HepG2 (cell line): ENCODE data around the gene ZNF625. TPM values are rescaled to one million over a fixed set of nuclear protein-coding genes. Genes with fewer than 3 reads are reported as not detected.

Source experiments
- ATAC-seq: fragments of 200-7000 bp; cut with Tn5 transposase; 3 replicates; pipeline ENCODE4 v1.9.1; 2020; ENCODE audit warnings: mild to moderate bottlenecking, moderate library complexity
- BruUV-seq: library from RNA; stranded (reverse); fragments of 400-500 nt; replicated peaks from 2 replicates; lab custom pipeline; 2021; lab: Mats Ljungman, UMichigan
- CTCF ChIA-PET: fragments of 300-600 bp; formaldehyde crosslinking; extraction: SDS; loops from one replicate; lab custom pipeline; 2021; ENCODE audit warnings: low total read pairs, inconsistent platforms, low intra/inter-chr PET ratio; lab: Yijun Ruan, JAX
- POLR2A ChIA-PET: fragments of 350-600 bp; sonication (Branson Sonifier 250); formaldehyde crosslinking; loops from one replicate; lab custom pipeline; 2020; ENCODE audit warnings: antibody characterized with exemption, inconsistent platforms; lab: Yijun Ruan, JAX
- DNase-seq: peaks from one replicate; pipeline ENCODE4 v3.0.0-alpha.2; 2015; ENCODE audit warnings: low spot score
- FAIRE-seq: peaks from 3 replicates; lab custom pipeline; 2011; peaks lifted over from hg19 to GRCh38; lab: Jason Lieb, UNC
- H2AFZ ChIP-seq: one replicate; pipeline ENCODE4 v1.6.1; 2011; ENCODE audit warnings: low read length, inconsistent platforms
- H3K27ac ChIP-seq: fragments of 300-600 bp; 3 replicates; pipeline ENCODE4 v1.8.0; 2011; ENCODE audit warnings: mixed run types, mild to moderate bottlenecking, mixed read lengths, low read length, inconsistent platforms; ENCODE audit not compliant: insufficient read depth; ENCODE audit errors: extremely low read length
- H3K27me3 ChIP-seq, 2 experiments: fragments of 200-600 bp in 1 of 2; 2 replicates in 1 of 2; 3 replicates in 1 of 2; pipeline versions ENCODE4 v1.6.0 to v1.8.0; 2011; ENCODE audit warnings: low read length in 2 of 2, mild to moderate bottlenecking in 2 of 2, moderate library complexity in 2 of 2, inconsistent platforms in 1 of 2; ENCODE audit not compliant: insufficient read depth in 2 of 2, control insufficient read depth in 1 of 2
- H3K36me3 ChIP-seq, 2 experiments: fragments of 200-600 bp in 1 of 2; replicated peaks in 1 of 2; 2 replicates in 1 of 2; 3 replicates in 1 of 2; pipeline versions ENCODE4 v1.5.1 to v1.8.0; 2011; ENCODE audit warnings: low read length in 2 of 2, inconsistent platforms in 1 of 2; ENCODE audit not compliant: insufficient read depth in 2 of 2, control insufficient read depth in 1 of 2
- H3K4me1 ChIP-seq: 2 replicates; pipeline ENCODE4 v1.5.1; 2012; ENCODE audit warnings: low read length, inconsistent platforms; ENCODE audit not compliant: insufficient read depth
- H3K4me2 ChIP-seq: 2 replicates; pipeline ENCODE4 v1.6.0; 2011; ENCODE audit warnings: low read depth, low read length, inconsistent platforms
- H3K4me3 ChIP-seq, 3 experiments: fragments of 200-600 bp in 1 of 3; sonication (generic), shearing (Covaris generic) in 1 of 3; replicated peaks in 1 of 3; 2 replicates each; pipeline ENCODE4 v1.5.1; 2011 to 2016; ENCODE audit warnings: low read length in 3 of 3, inconsistent platforms in 2 of 3, low read depth in 2 of 3, mild to moderate bottlenecking in 2 of 3, control low read depth in 1 of 3, mixed read lengths in 1 of 3; ENCODE audit not compliant: insufficient read depth in 1 of 3
- H3K79me2 ChIP-seq: one replicate; pipeline ENCODE4 v1.6.1; 2011; ENCODE audit warnings: low read length, inconsistent platforms; ENCODE audit not compliant: insufficient read depth
- H3K9ac ChIP-seq: 2 replicates; pipeline ENCODE4 v1.6.0; 2011; ENCODE audit warnings: mild to moderate bottlenecking, low read depth, low read length, inconsistent platforms; ENCODE audit not compliant: insufficient read depth
- H3K9me3 ChIP-seq: 2 replicates; pipeline ENCODE4 v1.5.1; 2012; ENCODE audit warnings: mild to moderate bottlenecking, low read length
- H4K20me1 ChIP-seq: 2 replicates; pipeline ENCODE4 v1.6.0; 2011; ENCODE audit warnings: inconsistent platforms, mild to moderate bottlenecking, low read length, moderate library complexity; ENCODE audit not compliant: insufficient read depth
- AGO2 ChIP-seq: fragments of 200-400 bp; formaldehyde crosslinking; optimal IDR thresholded peaks from 2 replicates; pipeline ENCODE3; 2017; ENCODE audit warnings: mild to moderate bottlenecking, low read depth, low read length, moderate library complexity
- HNF4A ChIP-seq: sonication (generic); formaldehyde crosslinking; IDR thresholded peaks from 2 replicates; pipeline ENCODE4 v1.4.0; 2020; ENCODE audit warnings: missing genetic modification reagents
- KLF15 ChIP-seq: sonication (generic); formaldehyde crosslinking; IDR thresholded peaks from 2 replicates; pipeline ENCODE4 v1.8.1; 2023; ENCODE audit warnings: borderline replicate concordance, mild to moderate bottlenecking, inconsistent platforms, missing genetic modification reagents, mixed read lengths
- KLF6 ChIP-seq: IDR thresholded peaks from 2 replicates; pipeline ENCODE4 v1.8.0; 2016; ENCODE audit warnings: missing biosample characterization, missing genetic modification reagents
- PHF20 ChIP-seq: sonication (generic); formaldehyde crosslinking; IDR thresholded peaks from 2 replicates; pipeline ENCODE4 v1.5.0; 2020; ENCODE audit warnings: mild to moderate bottlenecking, missing genetic modification reagents
- RAD21 ChIP-seq: fragments of 450-650 bp; formaldehyde crosslinking; IDR thresholded peaks from 2 replicates; pipeline ENCODE4 v1.5.0; 2020; ENCODE audit warnings: mild to moderate bottlenecking
- RXRA ChIP-seq: sonication (generic); formaldehyde crosslinking; IDR thresholded peaks from 2 replicates; pipeline ENCODE4 v1.5.1; 2020; ENCODE audit warnings: missing genetic modification reagents
- SAP130 ChIP-seq: IDR thresholded peaks from 2 replicates; pipeline ENCODE4 v1.6.1; 2016; ENCODE audit warnings: low read depth
- ZNF44 ChIP-seq: sonication (generic); formaldehyde crosslinking; IDR thresholded peaks from 2 replicates; pipeline ENCODE4 v1.5.1; 2020; ENCODE audit warnings: mild to moderate bottlenecking, missing genetic modification reagents
- ZNF788 ChIP-seq: sonication (generic); formaldehyde crosslinking; IDR thresholded peaks from 2 replicates; pipeline ENCODE4 v1.5.0; 2020; ENCODE audit warnings: mild to moderate bottlenecking, missing genetic modification reagents, borderline replicate concordance
- ZNF891 ChIP-seq: sonication (generic); formaldehyde crosslinking; IDR thresholded peaks from 2 replicates; pipeline ENCODE4 v1.5.0; 2020; ENCODE audit warnings: mild to moderate bottlenecking, missing genetic modification reagents
- WGBS: methylation state at CpG from one replicate; pipeline ENCODE4 v1.1.6; 2017; ENCODE audit warnings: low lambda C conversion rate; 5-methylcytosine and 5-hydroxymethylcytosine counted together
- in situ Hi-C: cut with HindIII; loops from 2 replicates; pipeline ENCODE4 v1.10.0; 2017; ENCODE audit warnings: low pct_unique_long_range_greater_than_20kb; ENCODE audit not compliant: extremely low pct_ligation_motif_present
- intact Hi-C: fragments of 100-400 bp; cut with micrococcal nuclease; formaldehyde crosslinking; loops from one replicate; pipeline ENCODE4 v1.10.0; 2022; ENCODE audit not compliant: unreplicated experiment
- polyA plus RNA-seq, 8 experiments: library from polyadenylated mRNA; depleted of rRNA in 3 of 8; stranded (reverse) in 7 of 8; unstranded in 1 of 8; fragments of >200 nt; fragmentation: Illumina TruSeq in 4 of 8; extraction: Trizol in 4 of 8; gene quantifications; 2 replicates each; pipeline versions ENCODE4 v1.2.1 to v1.2.3, GENCODE V29; 2011 to 2016; ENCODE audit warnings: low read depth in 4 of 8, missing spikeins in 1 of 8, mixed read lengths in 1 of 8; ENCODE audit not compliant: insufficient read depth in 1 of 8
- total RNA-seq, 5 experiments: library from RNA; depleted of rRNA; stranded (reverse); fragments of >200 nt; fragmentation: Illumina TruSeq; extraction: Trizol; gene quantifications; 2 replicates each; pipeline ENCODE4 v1.2.3, GENCODE V29; 2016; ENCODE audit warnings: low read depth in 1 of 5
- TF ChIP-seq, protein P1 (sequence below): IDR thresholded peaks from 2 replicates; pipeline ENCODE4 v1.6.1; 2016
- TF ChIP-seq, protein P2 (sequence below): sonication (generic); formaldehyde crosslinking; IDR thresholded peaks from 2 replicates; pipeline ENCODE4 v1.4.0; 2020; ENCODE audit warnings: mild to moderate bottlenecking, missing genetic modification reagents, borderline replicate concordance
- TF ChIP-seq, protein P3 (sequence below): sonication (generic); formaldehyde crosslinking; IDR thresholded peaks from 2 replicates; pipeline ENCODE4 v1.4.0; 2020; ENCODE audit warnings: mild to moderate bottlenecking, missing genetic modification reagents

The ZNF625 gene
- total and polyA plus RNA-seq, 2 of the 13 experiments (the other 11 are each of a cell fraction or from before 2014, with no cell fraction given) = 1.7 to 12.2 TPM

DNA sequence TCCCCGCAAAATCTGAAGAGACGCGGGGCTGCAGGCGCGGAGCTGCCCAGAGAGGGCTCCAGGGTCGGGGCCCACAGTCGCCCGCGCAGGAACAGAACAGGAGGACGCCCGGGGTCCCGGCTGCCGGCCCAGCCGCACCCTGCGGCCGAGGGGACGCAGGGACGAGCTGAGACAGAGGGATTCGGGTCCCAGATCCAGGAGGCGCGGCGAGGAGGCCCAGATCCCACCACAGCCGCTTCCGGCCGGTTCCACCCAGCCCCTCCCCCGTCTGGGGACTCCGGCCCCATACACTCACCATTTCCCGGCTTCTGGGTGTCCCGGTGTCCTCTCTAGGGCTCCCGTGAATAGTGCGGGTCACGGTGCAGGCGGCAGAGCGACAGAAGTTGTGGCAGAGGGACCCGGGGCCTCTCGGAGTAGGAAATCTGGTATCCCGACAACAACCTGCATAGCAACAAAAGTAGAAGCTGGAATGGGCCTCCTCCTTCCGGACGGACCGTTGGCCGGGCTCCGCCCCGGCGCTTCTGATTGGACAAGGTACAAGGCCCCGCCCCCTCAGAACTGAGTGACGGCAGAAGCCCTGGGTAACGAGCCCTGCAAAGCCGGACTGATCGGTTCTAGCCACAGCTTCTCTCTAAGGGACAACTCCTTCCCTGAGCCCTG, 16.5 kb downstream of the ZNF625 start, which contains the start of gene ZNF20:
ZNF20 (minus strand) TSS at position 466 of the 660 bp plus-strand sequence; CDS start at position 298, 168 bp downstream.
- ATAC-seq (peak; percentile 96), DNase-seq (peak; percentile 90), FAIRE-seq (peak; percentile 65)
- Histone ChIP-seq H3K79me2 (peaks cover 17% of the 10 kb centered on the region), H3K36me3 (peaks cover 4 to 10% of the 10 kb centered on the region in 2 experiments; a peak in 3 of 5 replicates), H4K20me1 (no peaks in the 10 kb centered on the region), H2AFZ (no peak within 1 kb of the TSS), H3K9ac (peak within 1 kb of the TSS; percentile 84), H3K4me1 (peaks cover 23% of the 10 kb centered on the region), H3K27ac (peak within 1 kb of the TSS; percentile 86), H3K4me2 (peak within 1 kb of the TSS; percentile 98), H3K4me3 (peak within 1 kb of the TSS; percentile 85 to 96 (median 93)), H3K27me3 (no peaks in the 10 kb centered on the region; a peak in 1 of 5 replicates), H3K9me3 (no peaks in the 10 kb centered on the region)
- CTCF ChIA-PET = interaction anchor here (1.1 to 3.0 kb wide), 5 partner anchors 49 to 259 kb away, joined by 3 to 58 read pairs (median 13); no protein-coding TSS in a partner anchor
- in situ Hi-C loops = loop anchor here (5.0 kb wide), 3 partner anchors 48 to 258 kb away; no protein-coding TSS in a partner anchor
- POLR2A ChIA-PET = interaction anchor here (0.8 to 2.7 kb wide), 16 partner anchors 13 to 471 kb away, joined by 3 to 24 read pairs (median 6); partner anchors contain the start of genes ZNF136, ZNF490, ZNF563 and ZNF625
- intact Hi-C loops = loop anchor here (2.0 to 5.0 kb wide), 3 partner anchors 175 to 343 kb away; partner anchors contain the start of genes ZNF491 and ZNF763
- 1% methylated on average over 11 of the region's 49 CpGs for WGBS
- BruUV-seq = no TSS peak
- no peak for TF ChIP-seq HNF4A (CRISPR knock-in tag)
- TF ChIP-seq, protein P1, sequence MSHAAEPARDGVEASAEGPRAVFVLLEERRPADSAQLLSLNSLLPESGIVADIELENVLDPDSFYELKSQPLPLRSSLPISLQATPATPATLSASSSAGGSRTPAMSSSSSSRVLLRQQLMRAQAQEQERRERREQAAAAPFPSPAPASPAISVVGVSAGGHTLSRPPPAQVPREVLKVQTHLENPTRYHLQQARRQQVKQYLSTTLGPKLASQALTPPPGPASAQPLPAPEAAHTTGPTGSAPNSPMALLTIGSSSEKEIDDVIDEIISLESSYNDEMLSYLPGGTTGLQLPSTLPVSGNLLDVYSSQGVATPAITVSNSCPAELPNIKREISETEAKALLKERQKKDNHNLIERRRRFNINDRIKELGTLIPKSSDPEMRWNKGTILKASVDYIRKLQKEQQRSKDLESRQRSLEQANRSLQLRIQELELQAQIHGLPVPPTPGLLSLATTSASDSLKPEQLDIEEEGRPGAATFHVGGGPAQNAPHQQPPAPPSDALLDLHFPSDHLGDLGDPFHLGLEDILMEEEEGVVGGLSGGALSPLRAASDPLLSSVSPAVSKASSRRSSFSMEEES (CRISPR knock-in tag) = 0 out of 2 replicates have a peak, but pooled peaks have one; percentile 19
- TF ChIP-seq, protein P2, sequence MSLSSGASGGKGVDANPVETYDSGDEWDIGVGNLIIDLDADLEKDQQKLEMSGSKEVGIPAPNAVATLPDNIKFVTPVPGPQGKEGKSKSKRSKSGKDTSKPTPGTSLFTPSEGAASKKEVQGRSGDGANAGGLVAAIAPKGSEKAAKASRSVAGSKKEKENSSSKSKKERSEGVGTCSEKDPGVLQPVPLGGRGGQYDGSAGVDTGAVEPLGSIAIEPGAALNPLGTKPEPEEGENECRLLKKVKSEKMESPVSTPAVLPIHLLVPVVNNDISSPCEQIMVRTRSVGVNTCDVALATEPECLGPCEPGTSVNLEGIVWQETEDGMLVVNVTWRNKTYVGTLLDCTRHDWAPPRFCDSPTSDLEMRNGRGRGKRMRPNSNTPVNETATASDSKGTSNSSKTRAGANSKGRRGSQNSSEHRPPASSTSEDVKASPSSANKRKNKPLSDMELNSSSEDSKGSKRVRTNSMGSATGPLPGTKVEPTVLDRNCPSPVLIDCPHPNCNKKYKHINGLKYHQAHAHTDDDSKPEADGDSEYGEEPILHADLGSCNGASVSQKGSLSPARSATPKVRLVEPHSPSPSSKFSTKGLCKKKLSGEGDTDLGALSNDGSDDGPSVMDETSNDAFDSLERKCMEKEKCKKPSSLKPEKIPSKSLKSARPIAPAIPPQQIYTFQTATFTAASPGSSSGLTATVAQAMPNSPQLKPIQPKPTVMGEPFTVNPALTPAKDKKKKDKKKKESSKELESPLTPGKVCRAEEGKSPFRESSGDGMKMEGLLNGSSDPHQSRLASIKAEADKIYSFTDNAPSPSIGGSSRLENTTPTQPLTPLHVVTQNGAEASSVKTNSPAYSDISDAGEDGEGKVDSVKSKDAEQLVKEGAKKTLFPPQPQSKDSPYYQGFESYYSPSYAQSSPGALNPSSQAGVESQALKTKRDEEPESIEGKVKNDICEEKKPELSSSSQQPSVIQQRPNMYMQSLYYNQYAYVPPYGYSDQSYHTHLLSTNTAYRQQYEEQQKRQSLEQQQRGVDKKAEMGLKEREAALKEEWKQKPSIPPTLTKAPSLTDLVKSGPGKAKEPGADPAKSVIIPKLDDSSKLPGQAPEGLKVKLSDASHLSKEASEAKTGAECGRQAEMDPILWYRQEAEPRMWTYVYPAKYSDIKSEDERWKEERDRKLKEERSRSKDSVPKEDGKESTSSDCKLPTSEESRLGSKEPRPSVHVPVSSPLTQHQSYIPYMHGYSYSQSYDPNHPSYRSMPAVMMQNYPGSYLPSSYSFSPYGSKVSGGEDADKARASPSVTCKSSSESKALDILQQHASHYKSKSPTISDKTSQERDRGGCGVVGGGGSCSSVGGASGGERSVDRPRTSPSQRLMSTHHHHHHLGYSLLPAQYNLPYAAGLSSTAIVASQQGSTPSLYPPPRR (CRISPR knock-in tag) = peak; percentile 25; the same call in 1 of the 2 replicates
- no peak for TF ChIP-seq RAD21
- peak; percentile 57; the same call in 1 of the 2 replicates for TF ChIP-seq ZNF788 (CRISPR knock-in tag)
- TF ChIP-seq RXRA (CRISPR knock-in tag) = 0 out of 2 replicates have a peak, but pooled peaks have one; percentile 41
- peak; percentile 85 for TF ChIP-seq SAP130 (CRISPR knock-in tag)
- TF ChIP-seq ZNF44 (CRISPR knock-in tag) = 0 out of 2 replicates have a peak, but pooled peaks have one; percentile 23
- TF ChIP-seq KLF15 (CRISPR knock-in tag) = 0 out of 2 replicates have a peak, but pooled peaks have one; percentile 45
- peak; percentile 46 for TF ChIP-seq AGO2
- TF ChIP-seq, protein P3, sequence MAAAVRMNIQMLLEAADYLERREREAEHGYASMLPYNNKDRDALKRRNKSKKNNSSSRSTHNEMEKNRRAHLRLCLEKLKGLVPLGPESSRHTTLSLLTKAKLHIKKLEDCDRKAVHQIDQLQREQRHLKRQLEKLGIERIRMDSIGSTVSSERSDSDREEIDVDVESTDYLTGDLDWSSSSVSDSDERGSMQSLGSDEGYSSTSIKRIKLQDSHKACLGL = 0 out of 2 replicates have a peak, but pooled peaks have one; percentile 56
- TF ChIP-seq ZNF891 = peak; percentile 25; the same call in 1 of the 2 replicates
- 0 out of 2 replicates have a peak, but pooled peaks have one; percentile 41 for TF ChIP-seq KLF6 (CRISPR knock-in tag)
- peak; percentile 68; the same call in 1 of the 2 replicates for TF ChIP-seq PHF20
